Neural cell (in vitro differentiated cells): Measurements from ENCODE around the gene EHBP1. TPM values are rescaled to one million over a fixed set of nuclear protein-coding genes. Genes with fewer than 3 reads are reported as not detected.

Experiments used
- H2AFZ ChIP-seq: fragments of 200-600, 300-800 bp; sonication (generic), shearing (Covaris generic); 2 replicates; pipeline ENCODE4 v1.6.0; 2014; ENCODE audit warnings: low read depth, mild to moderate bottlenecking, antibody characterized with exemption, low read length, moderate library complexity
- H3F3A ChIP-seq: fragments of 200-600 bp; shearing (Covaris generic); 2 replicates; pipeline ENCODE4 v1.6.1; 2016; ENCODE audit warnings: mild to moderate bottlenecking, moderate library complexity, mixed read lengths, antibody characterized with exemption, low read length; ENCODE audit not compliant: insufficient read depth, poor library complexity, severe bottlenecking
- H3K27ac ChIP-seq: fragments of 200-600, 300-800 bp; sonication (generic), shearing (Covaris generic); 2 replicates; pipeline ENCODE4 v1.5.1; 2014; ENCODE audit warnings: mild to moderate bottlenecking, low read length, moderate library complexity
- H3K27me3 ChIP-seq: fragments of 300-800, 200-600 bp; sonication (generic), shearing (Covaris generic); 2 replicates; pipeline ENCODE4 v1.6.0; 2014; ENCODE audit warnings: mild to moderate bottlenecking, low read depth, low read length, moderate library complexity; ENCODE audit not compliant: insufficient read depth
- H3K36me3 ChIP-seq: fragments of 300-800, 200-600 bp; sonication (generic), shearing (Covaris generic); 2 replicates; pipeline ENCODE4 v1.5.1; 2014; ENCODE audit warnings: mild to moderate bottlenecking, antibody characterized with exemption, low read length, moderate library complexity; ENCODE audit not compliant: insufficient read depth
- H3K4me2 ChIP-seq: fragments of 300-800, 200-600 bp; sonication (generic), shearing (Covaris generic); 2 replicates; pipeline ENCODE4 v1.6.0; 2014; ENCODE audit warnings: mild to moderate bottlenecking, low read length
- H3K4me3 ChIP-seq: fragments of 300-800, 200-600 bp; sonication (generic), shearing (Covaris generic); 2 replicates; pipeline ENCODE4 v1.5.1; 2014; ENCODE audit warnings: mild to moderate bottlenecking, low read length, moderate library complexity
- H3K79me2 ChIP-seq: fragments of 200-600 bp; shearing (Covaris generic); replicated peaks from 2 replicates; pipeline ENCODE4 v1.6.0; 2014; ENCODE audit warnings: mild to moderate bottlenecking, low read length, moderate library complexity; ENCODE audit not compliant: insufficient read depth
- H3K9ac ChIP-seq: fragments of 300-800, 200-600 bp; sonication (generic), shearing (Covaris generic); 2 replicates; pipeline ENCODE4 v1.6.1; 2016; ENCODE audit warnings: mild to moderate bottlenecking, low read length, mixed read lengths
- H3K9me2 ChIP-seq: fragments of 200-600 bp; shearing (Covaris generic); 2 replicates; pipeline ENCODE4 v1.6.1; 2016; ENCODE audit warnings: mild to moderate bottlenecking, low read length, mixed read lengths; ENCODE audit not compliant: insufficient read depth
- H3K9me3 ChIP-seq: fragments of 200-600, 300-800 bp; sonication (generic), shearing (Covaris generic); 2 replicates; pipeline ENCODE4 v1.6.1; 2016; ENCODE audit warnings: mild to moderate bottlenecking, mixed run types, low read length, moderate library complexity, mixed read lengths
- H4K20me1 ChIP-seq: fragments of 200-600 bp; shearing (Covaris generic); 2 replicates; pipeline ENCODE4 v1.6.1; 2016; ENCODE audit warnings: mild to moderate bottlenecking, mixed run types; ENCODE audit not compliant: insufficient read depth
- EP300 ChIP-seq: fragments of 450-650 bp; conservative IDR thresholded peaks from 2 replicates; pipeline ENCODE4 v1.6.1; 2014; ENCODE audit warnings: antibody characterized with exemption, mild to moderate bottlenecking, moderate library complexity; ENCODE audit not compliant: poor library complexity, severe bottlenecking
- EZH2 ChIP-seq: fragments of 200-600, 300-800 bp; shearing (Covaris generic), sonication (generic); IDR thresholded peaks from 2 replicates; pipeline ENCODE4 v1.6.1; 2014; ENCODE audit warnings: antibody characterized with exemption, low read length, borderline replicate concordance, mild to moderate bottlenecking; ENCODE audit not compliant: insufficient read depth, poor library complexity, severe bottlenecking
- MXI1 ChIP-seq: fragments of 450-650 bp; conservative IDR thresholded peaks from 2 replicates; pipeline ENCODE4 v1.6.1; 2014; ENCODE audit warnings: antibody characterized with exemption, mild to moderate bottlenecking; ENCODE audit not compliant: poor library complexity, severe bottlenecking
- POLR2AphosphoS5 ChIP-seq: IDR thresholded peaks from 2 replicates; pipeline ENCODE4 v1.6.1; 2012
- RAD21 ChIP-seq: fragments of 450-650 bp; conservative IDR thresholded peaks from 2 replicates; pipeline ENCODE4 v1.6.1; 2014; ENCODE audit warnings: antibody characterized with exemption, mild to moderate bottlenecking, moderate library complexity
- SMC3 ChIP-seq: fragments of 450-650 bp; conservative IDR thresholded peaks from 2 replicates; pipeline ENCODE4 v1.6.1; 2014; ENCODE audit warnings: antibody characterized with exemption, mild to moderate bottlenecking, moderate library complexity; ENCODE audit not compliant: poor library complexity
- TAF1 ChIP-seq: IDR thresholded peaks from 2 replicates; pipeline ENCODE4 v1.6.1; 2012; ENCODE audit warnings: low read depth
- polyA plus RNA-seq: library from polyadenylated mRNA; depleted of rRNA; stranded (reverse); fragments of >200 nt; gene quantifications from 2 replicates; pipeline ENCODE4 v1.2.3, GENCODE V29; 2014
- TF ChIP-seq, protein P1 (sequence below): IDR thresholded peaks from 2 replicates; pipeline ENCODE4 v1.6.1; 2012; ENCODE audit warnings: borderline replicate concordance
- TF ChIP-seq, protein P2 (sequence below): fragments of 450-650 bp; IDR thresholded peaks from 2 replicates; pipeline ENCODE4 v1.5.1; 2014; ENCODE audit warnings: antibody characterized with exemption, mild to moderate bottlenecking, moderate library complexity; ENCODE audit not compliant: poor library complexity, severe bottlenecking

EHBP1 gene
- polyA plus RNA-seq, 1 donor from 2014 or later = 52.6 TPM

DNA sequence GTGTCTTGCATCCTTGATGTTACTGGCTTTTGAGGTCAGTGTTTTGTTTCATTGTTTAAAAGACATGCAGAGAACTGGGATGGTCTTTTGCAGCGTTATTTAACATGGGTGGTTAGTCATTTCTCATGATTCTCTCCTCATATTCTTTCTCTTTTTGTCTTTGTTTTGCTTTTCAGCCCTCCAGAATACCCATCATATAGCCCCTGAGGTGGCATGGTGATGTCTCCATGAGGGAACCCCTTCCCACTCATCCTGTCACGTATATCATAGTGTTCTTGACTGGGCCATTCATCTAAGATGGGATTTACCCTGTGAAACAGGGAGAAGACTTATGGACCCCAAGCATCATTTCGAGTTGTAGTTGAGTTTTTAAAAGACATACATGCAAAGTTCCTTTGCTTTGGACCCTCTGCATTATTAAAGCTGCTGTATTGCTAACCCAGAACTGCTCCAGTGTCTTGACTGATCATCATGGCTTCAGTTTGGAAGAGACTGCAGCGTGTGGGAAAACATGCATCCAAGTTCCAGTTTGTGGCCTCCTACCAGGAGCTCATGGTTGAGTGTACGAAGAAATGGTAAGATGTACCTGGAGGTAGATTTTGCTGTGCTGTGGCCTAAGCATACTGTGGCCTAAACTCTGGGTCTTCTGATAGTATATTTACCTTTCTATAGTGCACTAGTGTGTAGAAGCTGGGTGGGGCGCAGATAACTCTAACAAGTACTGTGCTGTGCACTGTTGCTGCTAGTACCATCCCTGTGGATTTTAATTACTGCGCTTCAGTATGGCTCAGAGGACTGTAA lies 1.4 kb downstream of the EHBP1 start:
- H2AFZ ChIP-seq = peak overlapping the region; percentile 66
- TF ChIP-seq, protein P1, sequence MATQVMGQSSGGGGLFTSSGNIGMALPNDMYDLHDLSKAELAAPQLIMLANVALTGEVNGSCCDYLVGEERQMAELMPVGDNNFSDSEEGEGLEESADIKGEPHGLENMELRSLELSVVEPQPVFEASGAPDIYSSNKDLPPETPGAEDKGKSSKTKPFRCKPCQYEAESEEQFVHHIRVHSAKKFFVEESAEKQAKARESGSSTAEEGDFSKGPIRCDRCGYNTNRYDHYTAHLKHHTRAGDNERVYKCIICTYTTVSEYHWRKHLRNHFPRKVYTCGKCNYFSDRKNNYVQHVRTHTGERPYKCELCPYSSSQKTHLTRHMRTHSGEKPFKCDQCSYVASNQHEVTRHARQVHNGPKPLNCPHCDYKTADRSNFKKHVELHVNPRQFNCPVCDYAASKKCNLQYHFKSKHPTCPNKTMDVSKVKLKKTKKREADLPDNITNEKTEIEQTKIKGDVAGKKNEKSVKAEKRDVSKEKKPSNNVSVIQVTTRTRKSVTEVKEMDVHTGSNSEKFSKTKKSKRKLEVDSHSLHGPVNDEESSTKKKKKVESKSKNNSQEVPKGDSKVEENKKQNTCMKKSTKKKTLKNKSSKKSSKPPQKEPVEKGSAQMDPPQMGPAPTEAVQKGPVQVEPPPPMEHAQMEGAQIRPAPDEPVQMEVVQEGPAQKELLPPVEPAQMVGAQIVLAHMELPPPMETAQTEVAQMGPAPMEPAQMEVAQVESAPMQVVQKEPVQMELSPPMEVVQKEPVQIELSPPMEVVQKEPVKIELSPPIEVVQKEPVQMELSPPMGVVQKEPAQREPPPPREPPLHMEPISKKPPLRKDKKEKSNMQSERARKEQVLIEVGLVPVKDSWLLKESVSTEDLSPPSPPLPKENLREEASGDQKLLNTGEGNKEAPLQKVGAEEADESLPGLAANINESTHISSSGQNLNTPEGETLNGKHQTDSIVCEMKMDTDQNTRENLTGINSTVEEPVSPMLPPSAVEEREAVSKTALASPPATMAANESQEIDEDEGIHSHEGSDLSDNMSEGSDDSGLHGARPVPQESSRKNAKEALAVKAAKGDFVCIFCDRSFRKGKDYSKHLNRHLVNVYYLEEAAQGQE = no peak
- TF ChIP-seq POLR2AphosphoS5 (no peak), EP300 (no peak), RAD21 (no peak), MXI1 (no peak), SMC3 (no peak), TAF1 (no peak), EZH2 (no peak)
- TF ChIP-seq, protein P2, sequence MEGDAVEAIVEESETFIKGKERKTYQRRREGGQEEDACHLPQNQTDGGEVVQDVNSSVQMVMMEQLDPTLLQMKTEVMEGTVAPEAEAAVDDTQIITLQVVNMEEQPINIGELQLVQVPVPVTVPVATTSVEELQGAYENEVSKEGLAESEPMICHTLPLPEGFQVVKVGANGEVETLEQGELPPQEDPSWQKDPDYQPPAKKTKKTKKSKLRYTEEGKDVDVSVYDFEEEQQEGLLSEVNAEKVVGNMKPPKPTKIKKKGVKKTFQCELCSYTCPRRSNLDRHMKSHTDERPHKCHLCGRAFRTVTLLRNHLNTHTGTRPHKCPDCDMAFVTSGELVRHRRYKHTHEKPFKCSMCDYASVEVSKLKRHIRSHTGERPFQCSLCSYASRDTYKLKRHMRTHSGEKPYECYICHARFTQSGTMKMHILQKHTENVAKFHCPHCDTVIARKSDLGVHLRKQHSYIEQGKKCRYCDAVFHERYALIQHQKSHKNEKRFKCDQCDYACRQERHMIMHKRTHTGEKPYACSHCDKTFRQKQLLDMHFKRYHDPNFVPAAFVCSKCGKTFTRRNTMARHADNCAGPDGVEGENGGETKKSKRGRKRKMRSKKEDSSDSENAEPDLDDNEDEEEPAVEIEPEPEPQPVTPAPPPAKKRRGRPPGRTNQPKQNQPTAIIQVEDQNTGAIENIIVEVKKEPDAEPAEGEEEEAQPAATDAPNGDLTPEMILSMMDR = no peak
- no peaks in the 10 kb centered on the region for H3K9me2 ChIP-seq
- H3K9ac ChIP-seq = peak overlapping the region; percentile 85
- H3K4me2 ChIP-seq = peak overlapping the region; percentile 79
- no peaks in the 10 kb centered on the region for H4K20me1 ChIP-seq
- H3K27me3 ChIP-seq = no peaks in the 10 kb centered on the region
- peak overlapping the region; percentile 77 for H3K4me3 ChIP-seq
- peaks cover 17% of the 10 kb centered on the region for H3F3A ChIP-seq
- no peaks in the 10 kb centered on the region for H3K9me3 ChIP-seq
- H3K27ac ChIP-seq = peak overlapping the region; percentile 84
- peaks cover 47% of the 10 kb centered on the region for H3K79me2 ChIP-seq
- H3K36me3 ChIP-seq = peaks cover 2% of the 10 kb centered on the region

- peak overlapping the region; percentile 77 for H3K4me3 ChIP-seq
Observed at GRCh38 chr2:62708751-62709150, 3.2 kb downstream of the EHBP1 start.

More at GRCh38 chr2:62708751-62709150, 3.2 kb downstream of the EHBP1 start:
- Histone ChIP-seq H3K4me2 (peak overlapping the region; percentile 79), H3K9ac (no peak overlapping the region), H4K20me1 (no peaks in the 10 kb centered on the region), H2AFZ (no peak overlapping the region), H3K79me2 (peaks cover 54% of the 10 kb centered on the region), H3K27ac (no peak overlapping the region), H3K9me2 (no peaks in the 10 kb centered on the region), H3K9me3 (no peaks in the 10 kb centered on the region), H3K27me3 (no peaks in the 10 kb centered on the region), H3K36me3 (peaks cover 4% of the 10 kb centered on the region), H3F3A (peaks cover 17% of the 10 kb centered on the region)
- TF ChIP-seq MXI1 (no peak), EP300 (no peak), EZH2 (no peak), POLR2AphosphoS5 (no peak), SMC3 (no peak)
- TF ChIP-seq, protein P2 = no peak
- TF ChIP-seq, protein P1 = no peak
